Inflammatory macrophage treated with lipopolysaccharide for 1 hour (primary cell): ENCODE measurements around the gene DDX5.
"Not testable (repeated sequence)": the region's sequence is repeated elsewhere in the genome, so short reads cannot be mapped to it uniquely, and the experiment has no call there.

ENCODE experiments used
- DNase-seq, 2 donors: peaks; one replicate each; pipeline ENCODE4 v3.0.0-alpha.2; 2020 to 2022

DDX5 gene

GRCh38 chr17:64506576-64507412, 705 bp upstream of the DDX5 start, which contains the start of gene CEP95:
CEP95 (plus strand) TSS chr17:64506977; CDS start chr17:64507098, 121 bp downstream.
- peak; percentile 94 to 98 for DNase-seq

DNA sequence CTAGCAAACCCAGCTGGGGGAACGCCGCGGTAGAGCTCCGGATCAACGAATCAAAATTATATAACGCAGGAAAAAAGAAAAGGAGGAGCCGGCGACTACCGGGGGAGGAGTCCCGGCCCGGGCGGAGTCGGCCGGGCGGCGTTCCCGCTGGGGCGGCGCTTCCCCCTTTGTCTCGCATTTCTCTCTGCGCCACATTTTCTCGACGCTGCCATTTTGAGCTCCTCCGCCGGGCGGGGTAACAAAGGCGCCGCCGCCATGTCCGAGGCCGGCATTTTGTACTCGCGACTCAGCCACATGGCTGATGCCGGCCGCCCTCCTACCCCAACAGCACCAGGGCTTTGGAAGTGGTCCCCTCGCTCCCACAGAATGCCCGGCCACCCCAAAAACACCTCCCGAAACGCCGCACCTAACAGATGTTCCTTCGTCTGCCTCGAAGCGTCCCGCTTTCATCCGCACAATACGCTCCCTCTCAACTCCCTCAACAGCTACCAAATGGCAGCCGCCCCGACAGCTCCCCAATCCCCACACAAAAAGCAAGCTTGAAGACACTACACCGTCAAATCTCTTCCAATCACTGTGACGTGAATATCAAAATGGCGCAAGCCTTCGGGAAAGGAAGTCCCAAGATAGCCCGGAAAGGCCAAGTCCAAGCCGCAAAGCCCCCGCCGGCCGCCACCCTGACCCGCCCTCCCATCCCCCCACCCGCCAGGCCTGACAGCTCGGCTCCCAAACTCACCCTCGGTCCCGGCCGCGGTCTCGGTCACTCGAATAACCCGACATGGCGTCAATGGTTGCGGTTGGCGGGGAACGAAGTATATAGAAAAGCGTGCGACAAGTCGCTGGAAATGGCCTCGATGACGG, 519 bp downstream of the DDX5 start:
- peak; percentile 84 to 93 for DNase-seq

DNA sequence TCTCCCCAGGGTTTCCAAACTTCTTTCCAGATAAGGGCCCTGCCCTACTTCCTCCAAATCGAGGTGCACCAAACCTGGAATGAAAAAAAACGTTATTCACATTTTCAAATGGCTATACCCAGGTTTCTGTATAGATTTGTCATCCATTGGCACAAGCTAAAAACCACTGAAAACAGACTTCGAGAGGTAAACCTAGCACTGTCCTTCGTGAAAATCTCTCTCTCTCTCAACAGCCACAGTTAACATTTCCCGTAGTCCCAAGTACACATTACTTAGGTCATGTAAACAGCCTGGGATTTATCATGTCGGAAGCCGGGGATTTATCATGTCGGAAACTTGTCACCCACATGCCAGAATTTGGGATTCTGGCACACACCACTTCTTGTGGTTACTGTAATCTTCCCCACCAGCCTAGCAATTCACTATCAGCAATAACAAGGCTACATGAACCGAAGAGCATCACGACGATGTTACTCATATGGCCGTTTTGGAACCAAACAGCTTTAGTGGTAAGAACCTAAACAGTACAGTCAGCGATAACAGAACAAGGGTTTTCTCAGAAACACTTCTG, 1.2 kb downstream of the DDX5 start:
- DNase-seq: no peak

- DNase-seq: no peak
These were observed 2.0 kb downstream of the DDX5 start for GRCh38 chr17:64503821-64504768.

GRCh38 chr17:64503341-64503740, 2.7 kb downstream of the DDX5 start:
- DNase-seq: no peak

GRCh38 chr17:64502809-64503208, 3.3 kb downstream of the DDX5 start:
- DNase-seq: no peak

DNA sequence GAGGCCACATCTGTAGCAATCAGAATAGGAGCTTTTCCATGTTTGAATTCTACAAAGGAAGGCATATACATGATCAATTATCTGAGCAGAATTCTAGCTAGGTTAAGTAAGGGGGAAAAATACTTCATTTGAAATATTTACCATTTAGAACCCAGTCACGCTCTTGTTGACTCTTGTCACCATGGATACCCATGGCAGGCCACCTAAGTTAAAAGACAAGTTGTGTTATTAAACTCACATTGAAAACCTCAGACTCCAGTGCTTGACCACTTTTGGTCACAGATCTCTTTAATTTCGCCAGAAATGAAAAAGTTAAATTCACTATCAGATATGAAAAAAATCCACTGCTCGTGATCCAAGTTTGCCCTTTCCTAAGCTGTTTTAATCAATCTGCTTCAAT, 4.1 kb downstream of the DDX5 start:
- DNase-seq: no peak

DNA sequence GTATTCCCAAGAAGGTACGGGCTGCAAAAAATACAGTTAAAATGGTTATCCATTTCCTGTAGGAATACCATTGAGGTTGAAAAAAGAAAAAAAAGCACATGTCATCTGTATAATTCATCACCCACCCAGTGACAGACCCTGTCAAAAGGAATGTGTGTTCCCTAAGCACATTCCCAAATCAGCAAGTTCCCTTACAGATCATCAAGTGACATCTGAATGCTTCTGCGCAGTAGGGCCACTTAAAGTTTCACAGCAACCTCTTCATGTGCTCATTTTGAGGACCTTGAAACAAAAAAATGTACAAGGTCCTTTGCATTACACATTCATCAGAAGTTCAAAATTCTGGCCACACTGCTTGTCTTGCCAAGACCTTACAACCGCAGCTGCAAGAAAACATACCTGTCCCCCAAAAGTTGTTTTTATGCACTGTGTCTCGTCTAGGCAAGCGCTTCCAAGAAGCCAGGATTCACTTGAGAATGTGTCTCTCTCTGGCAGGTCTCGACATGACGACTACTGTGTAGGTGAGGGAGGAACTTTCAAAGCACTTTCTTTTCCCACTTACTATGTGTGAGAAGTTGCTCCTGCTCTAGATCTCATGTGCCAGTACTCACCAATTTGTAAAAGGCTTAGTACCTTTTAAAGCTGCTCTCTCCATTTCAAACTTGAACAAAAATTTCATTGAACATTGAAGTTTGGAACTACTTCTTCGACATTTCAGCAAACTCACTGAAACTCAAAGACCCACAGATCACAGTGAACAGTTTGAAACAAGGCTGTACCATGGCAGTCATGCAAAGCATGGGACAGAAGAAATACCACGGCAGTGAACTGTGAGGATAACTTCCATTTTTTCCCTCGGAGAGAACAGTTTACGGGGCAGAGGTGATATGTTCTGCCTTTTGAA, 5.0 kb downstream of the DDX5 start:
- DNase-seq: no peak

DNA sequence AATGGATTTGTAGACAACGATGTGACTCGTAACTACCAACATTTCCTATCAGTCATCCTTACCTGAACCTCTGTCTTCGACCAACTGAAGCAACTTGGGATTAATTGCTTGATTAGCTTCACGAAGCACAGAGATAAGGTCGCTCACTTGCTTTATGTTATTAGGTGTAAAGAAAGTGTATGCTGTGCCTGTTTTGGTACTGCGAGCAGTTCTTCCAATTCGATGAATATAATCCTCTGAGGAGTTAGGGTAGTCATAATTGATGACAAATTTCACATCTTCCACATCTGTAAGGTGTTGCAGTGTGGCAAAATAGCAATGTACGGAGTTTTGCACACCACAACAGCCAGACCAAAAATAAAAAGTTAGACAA, 5.6 kb downstream of the DDX5 start:
- no peak for DNase-seq

- no peak for DNase-seq
These were observed 6.1 kb downstream of the DDX5 start for GRCh38 chr17:64499805-64500486.

DNA sequence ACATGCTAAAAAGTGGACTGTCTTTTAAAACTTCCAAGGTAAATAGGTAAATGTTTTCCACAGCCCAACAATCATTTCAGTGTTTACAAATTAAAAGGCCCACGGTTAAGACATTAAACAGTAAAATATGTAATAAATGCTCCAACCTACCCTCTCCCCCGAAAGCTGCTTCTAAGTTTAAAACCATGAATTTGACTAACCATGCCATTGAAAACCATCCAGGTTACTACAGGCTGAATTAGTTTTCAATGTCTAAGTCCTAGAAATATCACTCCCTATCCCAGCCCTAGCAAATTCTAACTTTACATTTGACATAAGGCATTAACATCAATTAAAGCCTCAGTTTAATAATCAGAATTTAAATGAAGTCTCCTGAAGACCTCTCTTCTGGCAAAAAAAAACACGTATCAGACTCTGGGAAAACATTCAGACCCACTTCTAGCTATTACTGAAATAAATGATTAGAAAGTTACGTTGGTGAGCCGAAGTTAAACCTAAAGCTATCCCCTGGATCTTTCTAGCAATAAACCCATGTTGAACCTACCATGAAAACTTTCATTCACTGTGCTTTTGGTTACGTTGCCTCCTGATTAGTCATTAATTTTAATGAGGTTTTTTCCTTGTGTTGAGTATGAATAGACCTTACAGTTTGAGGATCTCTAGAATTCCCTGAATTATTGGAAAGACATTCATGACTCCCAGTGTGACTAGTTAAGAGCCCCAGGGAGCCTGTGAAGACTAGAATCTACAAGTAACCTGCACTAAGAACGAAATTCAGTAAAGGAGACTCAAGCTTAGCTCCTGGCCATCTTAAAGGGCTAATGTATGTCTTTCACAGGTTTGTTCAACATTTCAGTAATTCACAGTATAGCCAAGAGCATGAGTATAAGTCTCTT, 7.5 kb downstream of the DDX5 start:
- DNase-seq: no peak

DNA sequence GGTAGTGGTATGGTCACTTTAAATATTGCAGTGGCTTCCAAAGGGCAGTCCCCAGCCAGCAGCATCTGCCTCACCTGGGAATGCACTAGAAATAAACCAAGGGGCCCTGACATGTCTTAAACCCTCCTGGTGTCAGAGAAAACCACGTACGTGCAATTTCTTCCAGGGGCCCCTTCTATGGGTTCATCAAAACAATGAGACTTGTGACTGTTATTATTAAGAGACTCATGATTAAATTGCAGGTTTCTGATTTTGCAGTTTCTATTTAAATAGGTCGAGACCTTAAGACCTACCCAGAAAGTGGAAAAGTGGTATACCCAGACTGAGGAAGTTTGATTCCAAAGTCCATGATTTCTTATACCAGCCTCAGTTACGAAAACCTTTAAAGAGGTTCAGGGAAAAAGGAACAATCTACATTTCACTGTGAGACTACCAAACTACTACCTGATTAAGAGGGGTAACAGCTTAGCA, 8.5 kb downstream of the DDX5 start:
- DNase-seq: no peak

GRCh38 chr17:64496786-64497564, 9.1 kb downstream of the DDX5 start, which contains the start of gene POLG2:
POLG2 (minus strand) TSS chr17:64497054; CDS start chr17:64496968, 86 bp downstream.
- peak; percentile 89 to 93 for DNase-seq

DNA sequence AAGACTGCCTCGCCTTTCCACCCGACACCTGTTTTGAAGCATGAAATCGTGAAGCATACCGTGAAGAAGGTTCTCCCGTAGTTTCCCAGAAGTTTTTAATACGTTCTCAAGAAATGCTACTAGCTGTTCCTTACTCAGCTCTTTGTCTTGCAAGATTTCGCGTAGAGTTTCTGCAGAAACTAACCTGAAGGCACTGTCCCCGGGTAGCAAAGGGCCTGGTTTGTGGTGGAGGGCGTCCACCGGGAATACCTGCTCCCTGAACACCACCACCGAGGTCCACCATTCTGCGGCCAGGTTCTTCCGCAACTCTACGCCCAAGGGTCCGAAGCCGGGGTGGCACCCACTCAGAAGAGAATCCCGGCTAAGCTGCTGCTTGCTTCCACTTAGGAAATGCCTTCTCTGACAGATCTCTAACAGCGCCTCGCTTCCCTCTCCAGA, 9.7 kb downstream of the DDX5 start:
- DNase-seq: peak in 1 of 2 donors; percentile 41

- DNase-seq: not testable (repeated sequence)
These were observed 10.8 kb downstream of the DDX5 start for GRCh38 chr17:64495300-64495699.

DNA sequence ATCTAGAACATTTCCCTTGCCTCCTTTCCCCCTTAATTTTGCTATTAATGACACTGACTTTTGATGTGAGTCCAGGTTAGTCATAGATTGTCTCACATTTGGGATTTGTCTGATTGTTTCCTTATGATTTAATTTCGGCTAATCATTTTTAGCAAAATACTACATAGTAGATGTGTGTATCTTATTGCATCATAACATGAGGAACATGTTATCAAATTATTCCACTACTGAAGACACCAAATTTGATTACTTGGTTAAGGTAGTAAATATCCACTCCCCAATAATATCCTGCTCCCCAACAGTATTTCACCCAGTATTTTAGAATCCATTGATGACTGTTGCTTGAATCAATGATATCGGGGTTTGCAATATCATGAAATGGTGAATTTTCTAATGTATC, 12.0 kb downstream of the DDX5 start:
- DNase-seq: no peak

DNA sequence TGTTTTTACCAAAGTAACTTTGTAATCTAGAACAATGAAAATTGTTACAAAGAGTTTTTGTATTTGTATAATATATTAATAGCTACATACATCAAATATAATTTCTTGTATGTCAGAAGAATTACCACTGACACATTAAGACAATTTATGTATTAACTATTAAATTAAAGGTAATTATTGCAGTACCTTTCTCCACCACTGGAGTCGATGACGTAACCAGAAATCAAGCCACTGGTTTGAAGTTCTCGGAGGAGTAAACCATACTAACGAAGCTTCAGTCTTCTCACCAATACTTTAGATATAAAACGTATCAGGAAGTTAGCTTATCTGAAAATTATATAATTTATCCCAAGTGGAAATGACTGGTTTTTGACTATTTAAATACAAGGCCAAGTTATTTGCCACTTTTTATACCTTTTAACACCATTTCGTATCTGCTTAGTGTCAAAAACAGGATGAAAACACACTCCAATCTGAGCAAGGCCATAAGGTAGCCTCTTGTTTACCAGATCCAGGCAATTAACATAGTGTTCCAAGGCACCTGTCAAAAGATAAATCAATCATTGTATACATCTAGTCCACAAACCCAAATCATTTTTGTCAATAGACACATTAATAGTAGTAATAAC, 13.5 kb downstream of the DDX5 start:
- peak in 1 of 2 donors; percentile 72 for DNase-seq

GRCh38 chr17:64491994-64492393, 14.1 kb downstream of the DDX5 start:
- no peak for DNase-seq
